ENCODE data around the gene INTS1. TPM values are rescaled to one million over a fixed set of nuclear protein-coding genes. Genes with fewer than 3 reads are reported as not detected.

Gene INTS1
- polyA plus RNA-seq, 2 of the 4 experiments (the other 2 are of a cell fraction), result 14.6 to 48.1 TPM

DNA sequence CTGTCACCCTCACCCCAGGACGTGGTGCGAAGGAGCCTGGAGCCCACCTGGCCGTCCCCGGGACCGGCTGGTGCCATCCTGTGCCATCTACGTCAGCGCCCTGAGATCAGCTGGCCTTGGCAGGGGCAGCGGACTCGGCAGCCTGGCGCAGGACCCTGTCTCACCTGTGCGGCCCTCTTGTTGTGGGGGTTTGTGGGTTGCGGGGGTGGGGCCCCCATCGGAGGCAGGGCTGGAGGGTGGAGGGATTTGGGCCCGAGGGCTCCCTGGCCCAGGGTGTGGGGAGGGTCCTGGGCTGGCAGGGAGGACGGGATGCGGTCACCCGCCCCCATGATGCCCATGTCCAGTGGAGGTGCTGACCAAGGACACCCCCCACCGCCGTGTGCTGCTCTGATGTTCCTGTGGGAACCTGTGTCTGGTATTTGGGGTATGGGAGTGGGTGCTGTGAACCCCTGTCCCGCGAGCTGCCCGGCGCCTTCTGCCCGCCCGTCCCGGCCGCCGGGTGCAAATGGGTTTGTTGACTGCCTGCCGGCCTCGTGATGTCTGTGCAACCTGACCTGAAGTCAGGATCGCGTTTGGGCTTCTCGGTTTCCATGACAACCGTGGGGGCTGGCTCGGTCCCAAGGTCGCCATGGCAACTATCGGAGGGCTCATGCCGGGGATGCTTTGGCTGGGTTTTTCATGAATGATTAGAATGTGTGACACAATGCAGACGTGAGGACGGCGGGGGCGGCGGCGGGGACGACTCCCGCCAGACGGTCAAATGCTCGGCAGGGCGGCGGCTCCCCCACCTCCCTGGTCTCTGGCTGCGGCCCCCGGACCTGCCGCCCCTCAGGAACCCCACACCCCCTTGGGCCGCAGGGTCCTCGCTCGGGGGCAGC lies 33.6 kb upstream of the INTS1 start (continued):
- TF ChIP-seq BHLHE40 (IDR thresholded peaks at IDR 0.05; ENCODE audit: low read depth, low read length) (no peak), ZNF302 (CRISPR knock-in tag; IDR thresholded peaks at IDR 0.05) (no peak), EHF (CRISPR knock-in tag; IDR thresholded peaks at IDR 0.05) (peak; percentile 20; the same call in 1 of the 2 replicates), PHF8 (IDR thresholded peaks at IDR 0.05; ENCODE audit: borderline replicate concordance, low read depth) (no peak), GATA3 (IDR thresholded peaks at IDR 0.05; ENCODE audit: borderline replicate concordance) (peak; percentile 85), CHD2 (IDR thresholded peaks at IDR 0.05; ENCODE audit: low read length, partially characterized antibody) (no peak), MAFK (IDR thresholded peaks at IDR 0.05; ENCODE audit: partially characterized antibody) (no peak), E2F6 (IDR thresholded peaks at IDR 0.05; ENCODE audit: borderline replicate concordance, low read depth) (0 out of 2 replicates have a peak, but pooled peaks have one; percentile 20), FOSL2 (IDR thresholded peaks at IDR 0.05) (no peak), FOSL2 (CRISPR knock-in tag; IDR thresholded peaks at IDR 0.05) (no peak), TFCP2L1 (CRISPR knock-in tag; IDR thresholded peaks at IDR 0.05) (peak; percentile 55; the same call in 1 of the 2 replicates), ZFP36 (IDR thresholded peaks at IDR 0.05; ENCODE audit: borderline replicate concordance, partially characterized antibody) (no peak), NFE2L2 (conservative IDR thresholded peaks at IDR 0.05; ENCODE audit: low read length) (0 out of 2 replicates have a peak, but pooled peaks have one; percentile 2), ESRRA (IDR thresholded peaks at IDR 0.05; ENCODE audit: borderline replicate concordance, low read length) (0 out of 2 replicates have a peak, but pooled peaks have one; percentile 0), ZC3H11A (IDR thresholded peaks at IDR 0.05) (no peak), JUN (IDR thresholded peaks at IDR 0.05) (peak in 1 of 2 experiments; percentile 62; a peak in 3 of 5 replicates), EHMT2 (IDR thresholded peaks at IDR 0.05; ENCODE audit: low read depth) (no peak), CEBPB (IDR thresholded peaks at IDR 0.05) (peak in 1 of 2 experiments; percentile 51; a peak in 1 of 4 replicates), HMGXB4 (CRISPR knock-in tag; IDR thresholded peaks at IDR 0.05; ENCODE audit: borderline replicate concordance) (no peak; the same call in 1 of the 2 replicates), RARB (CRISPR knock-in tag; IDR thresholded peaks at IDR 0.05) (peak; percentile 23; the same call in 1 of the 2 replicates), FOXS1 (CRISPR knock-in tag; IDR thresholded peaks at IDR 0.05) (no peak), MAZ (IDR thresholded peaks at IDR 0.05; ENCODE audit: borderline replicate concordance, low read depth, low read length) (0 out of 2 replicates have a peak, but pooled peaks have one; percentile 0), RNF2 (IDR thresholded peaks at IDR 0.05; ENCODE audit: borderline replicate concordance, low read depth) (no peak), NR3C1 (IDR thresholded peaks at IDR 0.05) (no peak), ATOH8 (CRISPR knock-in tag; IDR thresholded peaks at IDR 0.05; ENCODE audit: low read depth) (no peak), CTCF (IDR thresholded peaks at IDR 0.05) (no peak), POLR2A (IDR thresholded peaks at IDR 0.05; ENCODE audit: low read length) (peak; percentile 36; the same call in 1 of the 2 replicates), MYC (IDR thresholded peaks at IDR 0.05; ENCODE audit: borderline replicate concordance, low read length) (no peak), HOXB13 (CRISPR knock-in tag; IDR thresholded peaks at IDR 0.05; ENCODE audit: low read depth) (peak; percentile 76), POLR2AphosphoS2 (conservative IDR thresholded peaks at IDR 0.05; ENCODE audit: low read length) (no peak; the same call in 1 of the 2 replicates), ZSCAN20 (CRISPR knock-in tag; IDR thresholded peaks at IDR 0.05) (no peak), CBX2 (IDR thresholded peaks at IDR 0.05; ENCODE audit: borderline replicate concordance, low read depth) (no peak)
- TF ChIP-seq, protein P1, sequence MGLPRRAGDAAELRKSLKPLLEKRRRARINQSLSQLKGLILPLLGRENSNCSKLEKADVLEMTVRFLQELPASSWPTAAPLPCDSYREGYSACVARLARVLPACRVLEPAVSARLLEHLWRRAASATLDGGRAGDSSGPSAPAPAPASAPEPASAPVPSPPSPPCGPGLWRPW (IDR thresholded peaks at IDR 0.05), result no peak
- TF ChIP-seq, protein P2, sequence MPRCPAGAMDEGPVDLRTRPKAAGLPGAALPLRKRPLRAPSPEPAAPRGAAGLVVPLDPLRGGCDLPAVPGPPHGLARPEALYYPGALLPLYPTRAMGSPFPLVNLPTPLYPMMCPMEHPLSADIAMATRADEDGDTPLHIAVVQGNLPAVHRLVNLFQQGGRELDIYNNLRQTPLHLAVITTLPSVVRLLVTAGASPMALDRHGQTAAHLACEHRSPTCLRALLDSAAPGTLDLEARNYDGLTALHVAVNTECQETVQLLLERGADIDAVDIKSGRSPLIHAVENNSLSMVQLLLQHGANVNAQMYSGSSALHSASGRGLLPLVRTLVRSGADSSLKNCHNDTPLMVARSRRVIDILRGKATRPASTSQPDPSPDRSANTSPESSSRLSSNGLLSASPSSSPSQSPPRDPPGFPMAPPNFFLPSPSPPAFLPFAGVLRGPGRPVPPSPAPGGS (IDR thresholded peaks at IDR 0.05), result peak; percentile 6; the same call in 1 of the 3 replicates

Data from A549 (cell line).